ENCODE measurements around the gene PLCG1. TPM values are rescaled to one million over a fixed set of nuclear protein-coding genes. Genes with fewer than 3 reads are reported as not detected.

The PLCG1 gene
- total and polyA plus RNA-seq, 2 donors (not counting 3 experiments of a cell fraction or from before 2014, with no cell fraction given): 164 to 224 TPM

- no peak for FAIRE-seq
- no peaks in the 10 kb centered on the region for H3K9me3 ChIP-seq (replicated peaks; ENCODE audit: control insufficient read depth, insufficient read depth, low read length)
- dilution Hi-C loops (cut with MboI; ENCODE audit: extremely low pct_ligation_motif_present, low sequenced_read_pairs) (no loop called here), intact Hi-C loops (cut with micrococcal nuclease) (no loop called here)
- H3K4me2 ChIP-seq (ENCODE audit: insufficient read depth, low read length): no peak overlapping the region
- POLR2A ChIA-PET: no interaction called here
- no peaks in the 10 kb centered on the region for H3K9me1 ChIP-seq (replicated peaks; ENCODE audit: control insufficient read depth, extremely low read depth, insufficient read depth, low read length)
- no peaks in the 10 kb centered on the region for H3K36me3 ChIP-seq (ENCODE audit: control insufficient read depth in 2 of 2, extremely low read depth in 1 of 2, insufficient read depth in 2 of 2, low read length in 2 of 2)
- no peak overlapping the region for H3K4me3 ChIP-seq (replicated peaks in 1 of 3; ENCODE audit: insufficient read depth in 1 of 3, low read depth in 1 of 3, low read length in 3 of 3)
- no peaks in the 10 kb centered on the region for H3K79me2 ChIP-seq (ENCODE audit: control insufficient read depth, insufficient read depth, low read length)
- no peak overlapping the region for H3K9ac ChIP-seq (replicated peaks; ENCODE audit: extremely low read depth, insufficient read depth, low read length)
- no peak for TF ChIP-seq EZH2 (IDR thresholded peaks at IDR 0.05; ENCODE audit: borderline replicate concordance, low read depth, low read length, severe bottlenecking)
- TF ChIP-seq POLR2AphosphoS5 (IDR thresholded peaks at IDR 0.05; ENCODE audit: insufficient read depth, low read depth, low read length): no peak
- no peak for TF ChIP-seq POLR2A (IDR thresholded peaks at IDR 0.05; ENCODE audit: low read depth, low read length)
- no peak for TF ChIP-seq FOS (IDR thresholded peaks at IDR 0.05; ENCODE audit: borderline replicate concordance, insufficient read depth, low read length)
- TF ChIP-seq GATA2 (IDR thresholded peaks at IDR 0.05; ENCODE audit: insufficient read depth, insufficient read length, low read depth, low read length): no peak
- no peak for TF ChIP-seq MAX (IDR thresholded peaks at IDR 0.05; ENCODE audit: insufficient read depth, insufficient read length)
- TF ChIP-seq CTCF (IDR thresholded peaks at IDR 0.05; ENCODE audit: extremely low read depth in 1 of 2, insufficient read depth in 1 of 2, low read depth in 1 of 2, low read length in 2 of 2): no peak
- TF ChIP-seq MYC (IDR thresholded peaks at IDR 0.05; ENCODE audit: low read depth, low read length): no peak
- BruUV-seq (replicated peaks): no TSS peak
- H2AFZ ChIP-seq (ENCODE audit: low read depth, low read length): no peak overlapping the region
- CTCF ChIA-PET: interaction anchor here (0.6 to 1.2 kb wide), 4 partner anchors 15 to 968 kb away, joined by 3 to 4 read pairs (median 3); no protein-coding TSS in a partner anchor
- H4K20me1 ChIP-seq (replicated peaks; ENCODE audit: control insufficient read depth, extremely low read depth, insufficient read depth, low read length): no peaks in the 10 kb centered on the region
- DNase-seq (ENCODE audit: low read depth, low spot score): no peak
- no peaks in the 10 kb centered on the region for H3K4me1 ChIP-seq (ENCODE audit: control insufficient read depth, extremely low read depth, insufficient read depth, low read length)
- no peak overlapping the region for H3K27ac ChIP-seq (ENCODE audit: insufficient read depth, low read depth, low read length)
- H3K27me3 ChIP-seq (ENCODE audit: control insufficient read depth in 2 of 2, insufficient read depth in 2 of 2, low read length in 2 of 2): no peaks in the 10 kb centered on the region
Observed at GRCh38 chr20:41187668-41188067, 50.3 kb downstream of the PLCG1 start.

All from endothelial cell of umbilical vein (primary cell).